Measurements from ENCODE around the gene CDC73.
"Not testable (repeated sequence)": the region's sequence is repeated elsewhere in the genome, so short reads cannot be mapped to it uniquely, and the experiment has no call there.

CDC73 gene

DNA sequence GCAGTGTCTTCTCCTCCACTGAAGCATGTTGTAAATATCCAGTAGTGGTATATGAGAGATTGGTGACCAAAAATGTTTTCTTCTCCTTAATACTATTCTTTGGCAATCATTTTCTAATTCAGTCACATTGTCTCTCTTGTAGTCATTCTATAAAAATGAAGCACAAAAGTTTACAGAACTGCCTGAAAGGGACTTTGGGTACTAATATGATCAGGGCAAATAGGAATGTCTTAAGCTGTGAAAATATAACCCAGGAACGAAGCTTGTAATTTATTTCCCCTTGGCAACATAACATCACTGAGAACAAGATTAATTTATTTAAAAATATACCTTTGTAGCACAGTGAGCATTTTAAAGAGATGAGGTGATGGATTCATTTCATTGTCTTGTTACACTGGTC, 59.7 kb downstream of the CDC73 start:
- DNase-seq: no peak
- TF ChIP-seq GATA1 (IDR thresholded peaks at IDR 0.05; ENCODE audit: low read depth, low read length) (no peak), POLR2A (IDR thresholded peaks at IDR 0.05; ENCODE audit: low read length) (no peak)

DNA sequence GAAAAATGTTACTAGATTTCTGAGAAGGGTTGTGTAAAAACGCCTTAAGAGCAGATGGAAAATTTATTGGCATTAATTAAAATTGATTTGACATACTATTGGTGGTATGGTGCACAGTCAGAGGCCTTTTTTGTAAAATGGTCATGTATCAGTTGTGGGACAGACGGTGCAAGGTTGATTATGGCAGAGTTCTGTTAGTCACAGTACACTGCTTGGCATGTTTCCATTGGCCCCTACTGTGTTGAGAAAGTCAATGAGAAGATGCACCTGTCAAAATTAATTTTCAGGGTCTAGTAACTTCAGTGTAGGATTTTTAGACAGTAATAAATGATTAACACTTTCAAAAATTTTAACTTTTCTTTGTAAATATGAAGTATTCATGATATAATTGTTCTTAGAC, 60.2 kb downstream of the CDC73 start:
- no peak for TF ChIP-seq GATA1 (IDR thresholded peaks at IDR 0.05; ENCODE audit: low read depth, low read length)
- TF ChIP-seq POLR2A (IDR thresholded peaks at IDR 0.05; ENCODE audit: low read length): no peak

DNA sequence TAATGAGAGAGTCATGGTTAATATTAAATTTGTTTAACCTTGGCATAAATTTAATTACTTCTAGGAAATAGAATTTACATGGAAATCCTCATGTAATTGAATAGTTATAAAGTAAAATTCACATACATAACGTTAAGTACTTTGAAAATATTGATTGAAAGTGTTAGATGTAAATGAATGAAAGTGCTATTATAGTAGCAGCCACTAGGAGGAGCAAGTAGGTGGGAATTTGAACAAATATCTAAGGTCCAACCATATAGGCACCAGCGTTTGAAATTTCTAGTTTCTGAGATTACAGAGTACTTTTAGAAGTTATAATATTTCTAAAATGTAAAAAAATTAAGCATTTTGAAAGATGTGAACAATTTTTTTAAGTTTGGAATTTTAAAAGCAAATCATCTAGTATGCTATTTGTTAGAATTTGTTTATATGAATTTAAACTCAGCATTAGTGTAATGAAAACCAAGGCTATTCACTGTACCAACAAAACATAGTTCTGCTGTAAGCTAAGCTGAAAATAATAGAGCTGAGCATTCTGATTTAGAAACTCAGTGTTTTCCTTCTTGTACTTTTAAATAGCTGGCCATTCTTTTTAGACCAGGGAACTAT, 61.3 kb downstream of the CDC73 start:
- peak; percentile 55 to 75 for DNase-seq
- no peak for TF ChIP-seq GATA1 (IDR thresholded peaks at IDR 0.05; ENCODE audit: low read depth, low read length)
- no peak for TF ChIP-seq POLR2A (IDR thresholded peaks at IDR 0.05; ENCODE audit: low read length)

More for the DNA sequence above, 60.2 kb downstream of the CDC73 start:
- DNase-seq: peak; percentile 9 to 19

DNA sequence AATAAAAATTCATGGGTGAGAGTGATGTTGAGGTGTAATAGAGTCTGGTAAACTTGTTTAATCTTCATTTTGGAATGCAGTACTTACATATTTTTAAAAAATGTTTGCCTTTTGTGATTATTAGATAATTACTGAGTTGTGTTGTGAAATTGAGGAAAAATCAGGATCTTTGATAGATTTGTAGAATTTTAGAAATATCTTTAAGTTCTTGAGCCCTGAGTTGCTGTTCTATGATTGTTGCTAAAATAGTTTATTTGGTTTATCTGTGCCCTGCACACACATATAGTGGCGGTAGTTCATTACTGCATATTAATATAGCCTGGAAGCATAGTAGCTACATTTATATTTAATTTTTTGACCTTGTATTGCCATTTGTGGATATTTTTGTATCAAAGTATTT, 62.9 kb downstream of the CDC73 start:
- TF ChIP-seq GATA1 (IDR thresholded peaks at IDR 0.05; ENCODE audit: low read depth, low read length) (no peak), POLR2A (IDR thresholded peaks at IDR 0.05; ENCODE audit: low read length) (no peak)
- DNase-seq: no peak

DNA sequence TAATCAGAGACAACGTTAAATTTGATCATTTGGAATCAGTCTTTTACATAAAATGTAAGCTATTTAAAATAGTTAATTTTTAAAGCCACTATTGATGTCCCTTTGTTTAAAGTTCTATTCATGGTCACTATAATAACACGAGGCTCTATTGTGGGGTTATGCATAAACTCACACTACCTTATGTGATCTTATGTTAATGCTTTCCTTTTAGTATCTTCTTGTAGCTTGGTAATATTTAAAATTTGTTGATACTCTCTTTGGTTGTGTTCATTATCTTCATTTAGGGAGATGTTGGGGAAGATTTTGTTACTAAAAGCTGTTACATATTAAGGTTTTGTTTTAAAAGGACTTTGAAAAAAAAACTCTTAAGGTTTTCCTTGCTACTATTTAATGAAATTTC, 63.4 kb downstream of the CDC73 start:
- TF ChIP-seq GATA1 (IDR thresholded peaks at IDR 0.05; ENCODE audit: low read depth, low read length): no peak
- DNase-seq: no peak

DNA sequence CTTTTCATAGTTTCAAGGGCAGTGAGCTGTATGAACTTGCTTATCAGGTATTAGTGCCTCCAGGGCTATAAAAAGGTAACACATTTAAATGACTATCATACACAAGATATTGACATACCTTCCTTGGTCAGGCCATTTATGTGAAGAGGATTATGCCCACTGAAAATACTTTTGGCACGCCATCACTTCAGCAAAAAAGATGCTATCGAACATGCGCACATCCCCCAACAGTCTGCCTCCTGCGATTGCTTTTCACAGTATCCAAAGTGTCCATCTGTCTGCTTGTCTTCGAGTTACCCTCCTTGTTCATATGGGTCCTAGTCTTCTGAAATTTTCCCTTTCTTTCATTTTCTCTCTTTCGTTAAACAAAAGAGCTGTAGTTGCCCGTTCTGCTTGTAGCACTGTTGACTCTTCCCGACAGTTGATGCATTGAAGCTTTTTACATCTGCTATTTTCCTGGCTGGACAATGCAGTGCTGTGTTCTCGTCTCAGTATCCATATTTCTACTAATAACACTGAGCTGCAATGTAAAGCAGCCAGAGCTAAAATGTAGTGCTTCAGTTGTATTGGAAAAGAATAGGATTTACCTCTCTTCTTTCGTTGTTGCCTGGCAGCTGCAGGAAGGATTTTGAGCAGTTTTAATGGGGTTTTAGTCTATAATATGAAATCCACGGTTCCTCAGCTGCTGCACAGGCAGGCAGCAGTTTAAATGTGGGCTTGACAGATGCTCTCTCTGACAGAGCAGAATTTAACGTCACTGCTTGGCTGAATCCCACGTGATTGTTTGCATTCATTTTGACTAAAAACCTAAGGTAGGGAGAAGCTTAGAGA, 64.3 kb downstream of the CDC73 start, which contains the start of gene B3GALT2:
Gene B3GALT2, minus strand, starts transcription at position 713 of the 831 bp plus-strand sequence. CDS start 5,051 bp downstream, outside the sequence.
- TF ChIP-seq GATA1 (IDR thresholded peaks at IDR 0.05; ENCODE audit: low read depth, low read length) (no peak), POLR2A (IDR thresholded peaks at IDR 0.05; ENCODE audit: low read length) (no peak)
- peak; percentile 11 to 15 for DNase-seq

DNA sequence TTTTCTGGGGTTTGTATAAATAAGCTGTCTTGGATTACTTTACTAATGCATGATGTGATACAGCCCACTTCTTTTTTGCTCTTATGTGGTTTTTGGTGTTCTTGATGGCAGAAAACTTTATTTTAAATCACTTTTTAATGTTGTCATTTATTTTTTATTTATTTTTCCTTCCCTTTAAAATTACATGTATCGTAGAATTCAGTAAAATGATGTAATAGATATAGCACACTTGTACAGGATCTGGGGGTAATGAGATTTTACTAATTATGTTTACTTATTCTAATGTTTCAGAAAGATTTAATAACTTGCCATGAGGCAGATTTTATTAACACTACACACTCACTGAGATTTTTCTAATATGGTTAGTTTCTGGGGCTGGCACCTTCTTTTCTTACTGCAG, 65.3 kb downstream of the CDC73 start:
- no peak for TF ChIP-seq POLR2A (IDR thresholded peaks at IDR 0.05; ENCODE audit: low read length)
- no peak for TF ChIP-seq GATA1 (IDR thresholded peaks at IDR 0.05; ENCODE audit: low read depth, low read length)
- no peak for DNase-seq

DNA sequence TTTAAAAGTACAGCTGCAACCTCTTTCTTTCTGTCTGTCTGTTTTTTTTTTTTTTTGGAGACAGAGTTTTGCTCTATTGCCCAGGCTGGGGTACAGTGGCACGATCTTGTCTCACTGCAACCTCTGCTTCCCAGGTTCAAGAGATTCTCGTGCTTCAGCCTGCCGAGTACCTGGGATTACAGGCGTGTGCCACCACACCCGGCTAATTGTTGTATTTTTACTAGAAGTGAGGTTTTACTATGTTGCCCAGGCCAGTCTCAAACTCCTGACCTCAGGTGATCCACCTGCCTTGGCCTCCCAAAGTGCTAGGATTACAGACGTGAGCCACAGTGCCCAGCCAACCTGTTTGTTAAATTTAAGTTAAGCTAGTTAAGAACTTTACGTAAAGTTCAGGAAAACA, 67.1 kb downstream of the CDC73 start:
- DNase-seq: not testable (repeated sequence)

DNA sequence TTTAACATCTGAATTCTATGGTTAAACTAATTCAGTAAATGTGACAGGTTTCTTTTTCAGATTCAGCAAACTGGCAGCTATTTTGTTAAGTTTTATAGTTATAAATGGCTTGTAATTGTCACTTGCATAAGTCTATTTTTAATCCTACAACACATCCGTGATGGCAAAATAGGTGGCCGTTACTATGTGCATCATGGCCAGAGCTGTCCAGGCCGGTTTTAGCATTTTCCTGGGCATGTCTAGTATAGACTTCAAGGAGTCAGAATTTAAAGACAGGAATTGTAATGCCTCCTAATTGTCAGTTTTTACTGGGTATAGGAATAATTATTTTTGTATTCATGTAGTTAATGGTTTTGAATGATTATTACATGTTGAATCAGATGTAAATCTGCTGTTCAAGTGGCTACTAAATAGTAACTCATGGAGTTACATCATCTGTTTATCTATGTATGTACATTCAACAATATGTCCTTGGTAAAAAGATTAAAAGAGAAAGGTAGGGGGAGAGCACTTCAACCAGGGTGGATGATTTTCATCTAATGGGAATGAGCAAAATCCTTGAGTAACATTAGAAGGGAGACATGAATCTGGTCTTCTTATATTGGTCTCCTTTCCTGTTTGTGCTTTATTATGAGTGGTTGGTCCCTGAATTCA, 67.7 kb downstream of the CDC73 start:
- TF ChIP-seq GATA1 (IDR thresholded peaks at IDR 0.05; ENCODE audit: low read depth, low read length): no peak
- TF ChIP-seq POLR2A (IDR thresholded peaks at IDR 0.05; ENCODE audit: low read length): no peak
- no peak for DNase-seq

DNA sequence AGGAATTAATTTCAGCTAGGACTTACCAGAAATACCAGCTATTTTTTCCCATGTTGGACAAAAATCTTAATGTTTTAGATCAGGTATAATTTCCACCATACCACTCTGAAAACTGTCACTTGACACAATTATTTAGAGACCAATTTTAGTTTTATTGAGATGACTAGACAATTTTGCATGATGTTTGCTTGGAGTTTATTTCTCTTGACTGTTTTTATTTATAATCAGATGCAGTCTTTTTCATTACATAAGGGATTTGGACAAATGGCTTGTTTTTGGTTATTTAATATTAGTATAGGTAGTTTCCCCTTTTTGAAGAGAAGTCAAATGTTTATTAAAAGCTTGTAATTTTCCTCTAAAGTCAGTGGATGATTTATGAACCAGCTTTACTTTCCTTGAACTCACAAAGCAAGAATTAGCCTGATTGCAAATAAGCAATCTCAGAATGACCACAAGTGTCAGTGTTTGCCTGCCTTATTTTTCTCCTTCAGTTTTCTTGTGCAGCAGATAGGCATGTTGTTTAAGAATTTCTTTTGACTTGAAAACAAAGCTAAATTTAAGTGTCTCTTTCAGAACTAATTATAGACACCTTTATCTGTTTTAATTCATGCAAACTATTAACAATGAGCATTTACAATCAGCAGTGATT, 68.4 kb downstream of the CDC73 start:
- TF ChIP-seq POLR2A (IDR thresholded peaks at IDR 0.05; ENCODE audit: low read length): no peak
- TF ChIP-seq GATA1 (IDR thresholded peaks at IDR 0.05; ENCODE audit: low read depth, low read length): no peak

DNA sequence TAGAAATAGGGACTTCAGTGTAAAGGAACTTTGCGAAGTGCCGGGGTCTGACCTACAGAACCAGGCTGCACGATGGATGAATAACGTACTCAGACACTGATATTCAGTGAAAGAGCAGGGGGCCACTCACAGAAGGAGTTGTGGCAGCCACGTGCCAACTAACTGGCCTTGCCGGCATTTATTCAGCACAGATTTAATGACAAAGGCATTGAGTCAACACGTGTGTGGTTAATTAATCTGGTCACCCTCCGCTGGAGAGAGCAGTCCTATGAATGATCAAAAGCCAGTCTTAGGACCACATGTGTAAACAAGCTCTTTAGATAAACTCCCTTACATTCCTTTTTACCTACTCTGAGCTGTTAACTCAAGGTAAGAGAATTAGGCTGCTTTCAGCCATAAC, 70.8 kb downstream of the CDC73 start:
- no peak for DNase-seq
- no peak for TF ChIP-seq GATA1 (IDR thresholded peaks at IDR 0.05; ENCODE audit: low read depth, low read length)
- TF ChIP-seq POLR2A (IDR thresholded peaks at IDR 0.05; ENCODE audit: low read length): no peak

More for the DNA sequence above, 68.4 kb downstream of the CDC73 start:
- no peak for DNase-seq

DNA sequence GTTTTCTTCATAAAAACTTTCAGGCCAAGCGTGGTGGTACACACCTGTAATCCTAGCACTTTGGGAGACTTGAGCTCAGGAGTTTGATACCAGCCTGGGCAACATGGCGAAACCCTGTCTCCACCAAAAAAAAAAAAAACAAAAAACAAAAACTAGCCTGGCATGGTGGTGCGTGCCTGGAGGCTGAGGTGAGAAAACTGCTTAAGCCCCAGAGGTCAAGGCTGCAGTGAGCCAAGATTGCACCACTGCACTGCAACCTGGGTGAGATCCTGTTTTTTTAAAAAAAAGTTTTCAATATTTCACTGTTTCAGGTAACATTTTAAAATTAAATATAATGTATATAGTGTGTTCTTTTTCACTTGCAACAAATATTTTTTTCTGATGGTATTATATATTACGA, 78.1 kb downstream of the CDC73 start:
- DNase-seq: no peak
- TF ChIP-seq POLR2A (IDR thresholded peaks at IDR 0.05; ENCODE audit: low read length) (no peak), GATA1 (IDR thresholded peaks at IDR 0.05; ENCODE audit: low read depth, low read length) (no peak)

DNA sequence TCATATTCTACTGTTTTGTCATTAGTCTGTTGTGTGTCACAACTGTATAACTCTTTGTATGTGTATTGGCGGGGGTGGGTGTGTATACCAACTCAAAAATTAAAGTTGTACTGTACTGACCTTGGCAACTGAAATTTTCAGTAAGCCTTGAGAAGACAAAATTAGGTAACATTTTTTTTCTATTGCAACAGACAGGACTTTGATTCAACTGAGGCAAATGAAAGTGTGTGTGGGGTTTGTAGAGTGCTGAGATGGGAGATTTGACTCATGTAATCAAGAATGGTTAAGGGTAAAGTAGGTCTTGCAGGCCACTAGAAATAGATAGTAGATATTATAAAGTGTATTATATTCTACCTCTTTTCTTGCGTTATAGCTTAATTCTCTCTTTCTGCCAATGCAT, 79.2 kb downstream of the CDC73 start:
- DNase-seq: no peak
- TF ChIP-seq POLR2A (IDR thresholded peaks at IDR 0.05; ENCODE audit: low read length) (no peak), GATA1 (IDR thresholded peaks at IDR 0.05; ENCODE audit: low read depth, low read length) (no peak)

DNA sequence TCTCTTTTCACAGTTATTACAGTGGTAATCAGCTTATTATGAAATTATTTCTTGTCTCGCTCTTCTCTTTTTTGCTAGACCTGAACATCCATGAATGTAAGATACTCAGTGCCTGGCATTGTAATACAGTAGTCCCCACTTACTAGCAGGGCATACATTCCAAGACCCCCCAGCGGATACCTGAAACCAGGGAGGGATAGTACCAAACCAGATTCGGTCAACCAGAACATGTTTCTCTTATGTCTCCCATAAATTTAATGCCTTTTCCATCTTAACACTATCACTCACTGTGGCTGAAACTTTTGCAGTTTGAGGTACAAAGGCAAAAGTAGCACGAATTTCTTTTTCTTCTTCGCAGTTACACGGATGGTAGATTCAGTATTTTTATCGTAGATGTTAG, 89.2 kb downstream of the CDC73 start:
- no peak for DNase-seq
- no peak for TF ChIP-seq POLR2A (IDR thresholded peaks at IDR 0.05; ENCODE audit: low read length)
- no peak for TF ChIP-seq GATA1 (IDR thresholded peaks at IDR 0.05; ENCODE audit: low read depth, low read length)

Measured in erythroblast (primary cell).